ENCODE measurements around the gene PRADC1.

The PRADC1 gene

DNA sequence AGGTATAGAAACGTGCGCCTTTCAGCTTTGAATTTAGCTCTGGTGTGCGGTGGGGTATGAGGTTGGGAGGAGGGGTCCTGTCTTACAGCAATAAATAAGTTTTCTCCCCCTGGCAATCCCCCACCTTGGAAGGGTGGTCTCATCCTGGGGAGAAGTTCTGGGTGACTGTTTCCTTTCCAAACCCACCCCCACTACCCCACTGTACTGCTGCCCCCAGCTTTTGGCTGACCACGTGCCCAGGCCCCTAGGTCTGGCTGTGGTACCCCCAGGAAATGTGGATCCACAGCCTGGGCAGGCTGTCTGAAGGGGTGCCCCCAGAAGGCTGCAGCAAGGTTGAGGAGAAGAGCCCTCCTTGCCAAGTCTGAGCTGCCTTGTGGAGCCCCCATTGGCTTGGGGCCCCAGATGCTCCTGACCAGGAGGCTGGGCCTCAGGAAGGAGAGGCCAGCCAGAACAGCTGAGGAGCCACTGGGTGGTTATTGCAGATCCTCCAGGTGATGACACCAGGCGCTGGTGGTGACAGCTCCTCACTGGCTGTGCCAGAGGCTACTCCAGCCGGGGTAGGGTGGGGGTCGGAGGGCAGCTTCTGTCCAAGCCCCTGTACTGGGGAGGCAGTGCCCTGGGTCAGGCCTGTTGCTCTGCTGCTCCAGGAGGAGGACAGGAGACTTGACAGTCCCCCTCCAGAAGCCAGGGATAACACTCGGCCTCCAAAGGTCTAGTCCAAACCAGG, 25.3 kb upstream of the PRADC1 start:
- no peak for DNase-seq

GRCh38 chr2:73257425-73258125, 24.5 kb upstream of the PRADC1 start:
- no peak for DNase-seq

- no peak for DNase-seq
These were observed 24.0 kb upstream of the PRADC1 start for GRCh38 chr2:73257021-73257420.

- DNase-seq: no peak
These were observed 23.5 kb upstream of the PRADC1 start for GRCh38 chr2:73256618-73256922.

DNA sequence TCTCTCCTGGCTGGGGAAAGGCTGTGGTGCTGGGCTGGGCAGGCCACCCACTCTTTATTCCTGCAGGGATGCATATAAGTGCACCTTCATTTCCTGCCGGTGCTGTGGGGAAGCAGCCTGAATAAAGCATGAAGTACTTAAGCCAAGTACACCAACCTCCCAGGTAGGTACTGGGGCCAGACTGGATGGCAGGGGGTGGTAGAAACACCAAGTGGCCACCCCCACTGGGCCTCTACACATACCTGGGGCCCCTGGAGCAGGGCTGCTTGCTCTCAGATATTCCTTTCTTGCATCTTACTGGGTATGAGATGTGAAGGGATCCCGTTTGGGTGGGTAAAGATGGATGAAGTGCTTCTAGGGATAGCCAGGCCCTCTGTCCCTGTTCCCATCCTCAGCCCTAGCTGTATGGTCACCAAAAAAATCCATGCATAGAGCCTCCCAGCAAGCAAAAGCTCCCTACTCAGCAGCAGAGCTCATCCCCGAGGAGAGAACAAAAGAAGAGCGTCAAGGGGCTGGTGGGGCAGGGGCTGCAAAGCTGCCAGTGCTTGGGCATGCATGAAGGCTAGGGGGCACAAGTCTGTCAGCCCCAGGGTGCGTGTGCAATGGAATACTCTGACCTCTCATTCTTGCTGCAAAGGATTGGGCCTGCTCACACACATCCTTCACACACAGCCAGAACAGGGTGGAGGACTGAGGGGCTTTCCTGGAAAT, 23.0 kb upstream of the PRADC1 start:
- DNase-seq: no peak

GRCh38 chr2:73255007-73255644, 22.1 kb upstream of the PRADC1 start:
- no peak for DNase-seq

- no peak for DNase-seq
These were observed 21.4 kb upstream of the PRADC1 start for GRCh38 chr2:73254343-73255006.

- DNase-seq: no peak
These were observed 20.9 kb upstream of the PRADC1 start for GRCh38 chr2:73253901-73254300.

DNA sequence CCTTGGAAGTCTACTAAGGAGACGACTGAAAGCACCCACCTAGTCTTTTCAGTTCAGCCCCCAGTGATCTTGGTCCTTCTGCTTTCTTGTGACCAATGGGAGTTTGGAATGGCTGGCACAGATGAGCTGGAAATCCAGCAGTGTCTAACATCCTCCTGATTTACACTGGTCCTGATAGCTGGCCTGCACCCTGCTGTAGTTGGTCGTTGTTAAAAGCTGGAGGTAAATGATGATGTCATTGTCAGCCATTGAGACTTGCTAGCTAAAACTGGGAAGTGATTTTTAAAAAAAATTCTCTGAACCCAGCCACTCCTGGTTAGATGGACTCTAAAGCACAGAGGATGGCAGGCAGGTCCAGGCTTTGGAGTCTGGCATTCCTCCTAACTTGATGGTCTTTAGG, 20.4 kb upstream of the PRADC1 start:
- DNase-seq: no peak

- no peak for DNase-seq
These were observed 19.4 kb upstream of the PRADC1 start for GRCh38 chr2:73252238-73253027.

DNA sequence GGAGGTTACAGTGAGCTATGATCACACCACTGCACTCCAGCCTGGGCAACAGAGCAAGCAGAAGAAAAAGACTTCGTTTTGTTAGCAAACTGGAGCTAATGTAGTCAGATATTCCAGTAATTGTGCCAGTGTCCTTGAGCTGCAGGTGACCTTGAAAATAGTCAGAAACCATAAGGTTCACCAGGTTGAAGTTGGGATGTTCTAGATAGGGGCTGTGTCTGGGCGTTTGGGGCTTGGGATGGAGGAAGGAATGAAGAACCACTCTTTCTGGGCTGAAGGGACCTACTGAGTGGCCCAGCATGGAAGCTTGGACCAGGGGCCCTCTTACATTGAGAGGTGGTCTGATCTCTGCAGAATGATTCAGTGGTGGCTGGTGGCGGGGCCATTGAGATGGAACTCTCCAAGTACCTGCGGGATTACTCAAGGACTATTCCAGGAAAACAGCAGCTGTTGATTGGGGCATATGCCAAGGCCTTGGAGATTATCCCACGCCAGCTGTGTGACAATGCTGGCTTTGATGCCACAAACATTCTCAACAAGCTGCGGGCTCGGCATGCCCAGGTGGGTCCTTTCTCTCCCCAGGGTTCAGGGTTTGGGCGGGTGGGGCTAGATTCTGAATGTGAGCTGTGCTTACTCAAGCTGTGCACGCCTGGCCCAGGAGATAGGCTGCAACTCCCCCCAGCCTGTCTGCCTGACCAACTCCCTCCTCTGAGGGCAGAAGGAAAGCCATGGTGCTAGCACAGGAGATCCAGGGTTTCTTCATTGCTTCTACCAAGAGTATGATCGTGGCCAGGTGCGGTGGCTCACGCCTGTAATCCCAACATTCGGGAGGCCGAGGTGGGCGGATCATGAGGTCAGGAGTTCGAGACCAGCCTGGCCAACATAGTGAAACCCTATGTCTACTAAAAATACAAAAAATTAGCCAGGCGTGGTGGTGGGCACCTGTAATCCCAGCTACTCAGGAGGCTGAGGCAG, 18.1 kb upstream of the PRADC1 start:
- no peak for DNase-seq

DNA sequence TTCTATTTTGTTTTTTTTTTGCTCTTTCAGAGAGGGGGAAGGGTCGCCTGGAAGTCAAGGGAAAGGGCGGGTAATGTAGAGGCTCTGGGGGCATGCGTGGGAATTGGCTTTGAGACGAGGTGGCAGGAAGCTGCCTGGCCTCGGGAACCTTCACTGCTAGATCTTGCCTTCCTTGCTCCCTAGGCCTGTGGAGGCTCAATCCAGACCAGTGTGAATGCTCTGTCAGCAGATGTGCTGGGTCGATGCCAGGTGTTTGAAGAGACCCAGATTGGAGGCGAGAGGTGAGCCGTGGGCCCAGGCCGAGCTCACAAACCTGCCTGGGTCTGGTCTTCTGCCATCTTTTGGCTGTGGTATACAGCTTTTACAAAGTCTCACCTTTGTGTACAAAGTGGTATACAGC, 16.6 kb upstream of the PRADC1 start:
- no peak for DNase-seq

- no peak for DNase-seq
These were observed 13.8 kb upstream of the PRADC1 start for GRCh38 chr2:73246850-73247249.

DNA sequence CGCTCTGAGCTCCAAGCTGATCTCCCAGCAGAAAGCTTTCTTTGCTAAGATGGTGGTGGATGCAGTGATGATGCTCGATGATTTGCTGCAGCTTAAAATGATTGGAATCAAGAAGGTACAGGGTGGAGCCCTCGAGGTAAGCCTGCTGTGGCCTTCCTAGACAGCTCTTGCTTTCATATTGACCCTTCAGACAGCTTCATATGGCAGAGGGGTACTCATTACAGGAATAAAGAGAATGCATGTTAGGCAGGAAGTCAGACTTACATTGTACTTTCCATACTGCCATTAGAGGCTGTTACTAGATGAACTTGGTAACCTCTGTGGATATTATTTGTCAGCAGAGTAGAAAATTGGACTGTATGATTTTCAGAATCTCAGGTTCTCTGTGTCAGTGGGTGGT, 11.5 kb upstream of the PRADC1 start:
- no peak for DNase-seq

GRCh38 chr2:73243884-73244570, 11.0 kb upstream of the PRADC1 start:
- DNase-seq: no peak

- no peak for DNase-seq
These were observed 6.7 kb upstream of the PRADC1 start for GRCh38 chr2:73239776-73240175.

DNA sequence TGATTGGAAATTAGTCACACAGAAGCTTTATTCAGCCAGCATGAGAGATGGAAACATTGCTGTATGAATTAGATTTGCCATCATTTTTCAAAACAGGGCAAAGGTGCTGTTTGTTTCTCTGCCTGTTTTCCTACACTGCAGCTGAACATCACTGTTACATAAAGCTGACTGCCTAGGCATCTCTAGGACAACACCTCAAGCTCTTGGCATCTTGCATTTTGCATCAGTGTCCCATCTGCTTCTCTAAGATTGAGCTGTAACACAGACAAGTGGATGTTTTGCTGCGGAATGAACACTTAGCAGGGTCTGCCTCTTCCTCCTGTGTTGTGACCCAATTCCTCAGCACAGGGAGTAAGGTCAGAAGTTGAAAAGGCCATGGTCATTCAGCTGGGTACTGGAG, 5.9 kb upstream of the PRADC1 start:
- DNase-seq: no peak

DNA sequence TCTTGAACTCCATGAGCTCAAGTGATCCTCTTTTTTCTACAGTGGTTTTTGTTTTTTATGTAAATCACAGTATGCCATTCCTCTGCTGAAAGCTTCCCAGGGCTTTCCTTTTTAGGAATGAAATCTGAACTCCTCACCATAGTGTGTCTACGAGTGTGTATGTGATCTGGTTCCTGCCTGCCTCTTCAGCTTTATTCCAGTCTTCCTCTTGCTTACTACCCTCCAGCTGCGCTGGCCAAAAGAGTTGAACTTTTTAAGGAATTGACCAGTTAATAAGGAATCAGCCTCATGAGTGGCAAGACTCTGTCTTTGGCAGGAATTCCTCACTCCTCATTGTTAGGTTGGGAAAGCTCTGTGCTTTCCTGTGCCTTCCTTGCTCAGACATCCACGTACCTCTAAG, 5.1 kb upstream of the PRADC1 start:
- DNase-seq: no peak

GRCh38 chr2:73237168-73237567, 4.1 kb upstream of the PRADC1 start:
- DNase-seq: no peak

- DNase-seq: no peak
These were observed 2.4 kb upstream of the PRADC1 start for GRCh38 chr2:73235315-73236028.

Measured in NCI-H748 treated with DMSO at 0.1 percent for 48 hours (cell line).